ENCODE data around the gene MRPL48. TPM values are rescaled to one million over a fixed set of nuclear protein-coding genes. Genes with fewer than 3 reads are reported as not detected.

The MRPL48 gene
- total RNA-seq, 1 donor from 2014 or later: 26.4 TPM

DNA sequence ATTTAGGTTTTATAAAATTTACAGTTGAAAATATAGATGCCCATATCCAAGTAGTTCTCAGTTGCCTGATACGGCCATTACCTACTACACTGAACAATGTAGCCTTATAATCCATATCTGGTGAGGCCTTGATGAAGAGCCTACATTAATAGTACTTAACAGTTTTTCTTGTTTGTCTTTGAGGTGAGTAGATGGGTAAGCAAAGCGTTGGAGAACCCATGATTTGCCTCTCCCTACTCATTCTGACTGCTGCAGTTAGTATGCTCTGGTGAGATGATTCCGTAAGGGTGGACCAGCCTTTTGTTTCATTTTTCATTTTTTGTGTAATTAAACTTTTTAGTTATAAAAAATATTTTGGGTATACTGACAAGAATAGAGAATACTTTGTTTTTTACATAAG is 100.6 kb downstream of the MRPL48 start:
- Mint-ChIP-seq H3K4me1 (ENCODE audit: unreplicated experiment) (no peaks in the 10 kb centered on the region), H3K9me3 (ENCODE audit: unreplicated experiment) (no peaks in the 10 kb centered on the region), H3K27me3 (ENCODE audit: unreplicated experiment) (no peaks in the 10 kb centered on the region), H3K4me3 (ENCODE audit: unreplicated experiment) (no peak overlapping the region), H3K27ac (ENCODE audit: unreplicated experiment) (no peak overlapping the region), H3K36me3 (ENCODE audit: unreplicated experiment) (peaks cover 23% of the 10 kb centered on the region)
- DNase-seq (ENCODE audit: extremely low spot score, unreplicated experiment): no peak
- no peak for TF ChIP-seq CTCF (IDR thresholded peaks at IDR 0.05)

DNA sequence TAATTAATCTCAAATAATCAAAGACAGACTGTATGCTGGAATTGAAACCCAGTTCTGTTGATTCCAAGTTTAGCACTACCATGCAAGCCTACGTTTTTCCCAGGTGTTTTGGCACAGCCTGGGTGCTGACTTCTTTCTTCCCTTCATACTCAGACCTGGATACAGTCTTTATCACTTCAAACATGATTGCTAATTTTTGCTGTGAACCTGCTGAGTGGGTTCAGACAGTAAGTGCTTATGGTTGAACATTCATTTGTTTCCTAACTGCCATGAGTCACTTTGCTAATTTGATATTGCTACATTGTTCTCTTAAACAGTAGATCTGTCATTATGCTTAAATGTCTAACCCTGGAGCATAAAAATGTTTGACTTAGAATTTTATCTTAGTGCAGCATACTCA is 101.3 kb downstream of the MRPL48 start:
- DNase-seq (ENCODE audit: extremely low spot score, unreplicated experiment): no peak
- Mint-ChIP-seq H3K4me3 (ENCODE audit: unreplicated experiment) (no peak overlapping the region), H3K4me1 (ENCODE audit: unreplicated experiment) (no peaks in the 10 kb centered on the region)

DNA sequence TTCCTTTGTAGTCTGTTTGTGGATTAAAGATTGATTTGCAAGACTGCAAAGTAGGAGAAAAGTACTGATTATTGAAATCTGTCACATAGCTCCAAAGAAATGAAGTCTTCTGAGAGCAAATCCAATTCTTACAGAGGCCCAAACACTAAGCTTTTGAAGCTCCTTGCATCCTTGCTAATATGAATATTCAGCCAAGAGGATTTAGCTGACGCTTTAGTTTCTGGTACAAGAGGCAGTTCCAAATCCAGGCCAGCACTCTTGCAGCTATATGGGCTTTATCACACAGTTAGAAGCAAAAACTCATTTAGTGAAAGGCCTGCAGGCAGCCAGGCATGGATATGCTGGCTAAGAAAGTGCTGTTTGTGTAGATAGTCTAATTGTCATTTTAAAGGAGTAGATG is 101.9 kb downstream of the MRPL48 start:
- Mint-ChIP-seq H3K9me3 (ENCODE audit: unreplicated experiment) (no peaks in the 10 kb centered on the region), H3K4me1 (ENCODE audit: unreplicated experiment) (no peaks in the 10 kb centered on the region), H3K27ac (ENCODE audit: unreplicated experiment) (no peak overlapping the region), H3K27me3 (ENCODE audit: unreplicated experiment) (no peaks in the 10 kb centered on the region), H3K4me3 (ENCODE audit: unreplicated experiment) (no peak overlapping the region), H3K36me3 (ENCODE audit: unreplicated experiment) (peaks cover 19% of the 10 kb centered on the region)
- DNase-seq (ENCODE audit: extremely low spot score, unreplicated experiment): no peak
- TF ChIP-seq CTCF (IDR thresholded peaks at IDR 0.05): no peak

More for the DNA sequence above, 101.3 kb downstream of the MRPL48 start:
- no peak for TF ChIP-seq CTCF (IDR thresholded peaks at IDR 0.05)
- Mint-ChIP-seq H3K36me3 (ENCODE audit: unreplicated experiment) (peaks cover 19% of the 10 kb centered on the region), H3K27me3 (ENCODE audit: unreplicated experiment) (no peaks in the 10 kb centered on the region), H3K27ac (ENCODE audit: unreplicated experiment) (no peak overlapping the region), H3K9me3 (ENCODE audit: unreplicated experiment) (no peaks in the 10 kb centered on the region)

DNA sequence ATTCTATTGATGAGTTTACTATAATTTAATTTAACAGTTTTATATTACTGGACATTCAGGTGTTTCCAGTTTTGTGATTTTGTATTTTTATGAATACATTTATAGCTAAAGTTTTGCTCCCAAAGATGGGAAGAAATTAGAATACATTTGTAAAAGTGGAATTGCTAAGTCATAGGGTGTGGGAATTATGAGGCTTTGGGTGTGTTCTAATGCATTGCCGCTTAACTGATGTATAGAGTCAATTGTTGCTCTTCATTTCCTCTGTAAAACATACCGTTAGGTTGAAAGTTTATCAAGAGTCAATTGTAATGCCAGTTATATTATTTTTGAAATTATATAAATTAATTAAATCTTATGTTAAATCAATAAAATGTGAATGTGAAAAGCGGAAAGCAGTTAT is 105.4 kb downstream of the MRPL48 start:
- Mint-ChIP-seq H3K36me3 (ENCODE audit: unreplicated experiment) (peaks cover 14% of the 10 kb centered on the region), H3K9me3 (ENCODE audit: unreplicated experiment) (no peaks in the 10 kb centered on the region), H3K4me3 (ENCODE audit: unreplicated experiment) (no peak overlapping the region), H3K27me3 (ENCODE audit: unreplicated experiment) (no peaks in the 10 kb centered on the region), H3K4me1 (ENCODE audit: unreplicated experiment) (no peaks in the 10 kb centered on the region), H3K27ac (ENCODE audit: unreplicated experiment) (no peak overlapping the region)
- no peak for DNase-seq (ENCODE audit: extremely low spot score, unreplicated experiment)
- no peak for TF ChIP-seq CTCF (IDR thresholded peaks at IDR 0.05)

DNA sequence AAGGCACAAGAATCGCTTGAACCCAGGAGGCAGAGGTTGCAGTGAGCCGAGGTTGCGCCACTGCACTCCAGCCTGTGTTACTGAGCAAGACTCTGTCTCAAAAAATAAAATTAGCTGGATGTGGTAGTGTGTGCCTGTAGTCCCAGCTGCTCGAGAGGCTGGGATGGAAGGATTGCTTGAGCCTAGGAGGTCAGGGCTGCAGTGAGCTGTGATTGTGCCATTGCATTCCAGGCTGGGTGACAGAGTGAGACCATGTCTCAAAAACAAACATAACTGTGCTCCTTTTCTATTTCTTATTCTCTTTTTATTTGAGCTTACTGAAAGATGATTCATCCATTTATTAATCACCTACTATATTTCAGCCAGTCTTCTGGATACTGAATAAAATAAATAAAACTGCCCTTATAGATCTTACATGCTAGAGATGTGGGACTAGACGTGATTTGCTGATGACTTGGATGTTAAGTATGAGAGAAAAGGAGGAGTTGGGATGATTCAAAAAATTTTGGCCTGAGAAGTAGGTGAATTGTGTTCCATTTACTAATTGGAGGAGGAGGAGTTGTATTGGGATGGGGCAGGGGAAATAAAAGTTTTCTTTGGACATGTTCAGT is 107.2 kb downstream of the MRPL48 start:
- H3K27me3 Mint-ChIP-seq (ENCODE audit: unreplicated experiment): no peaks in the 10 kb centered on the region
- H3K4me3 Mint-ChIP-seq (ENCODE audit: unreplicated experiment): no peak overlapping the region
- H3K4me1 Mint-ChIP-seq (ENCODE audit: unreplicated experiment): no peaks in the 10 kb centered on the region
- no peak for TF ChIP-seq CTCF (IDR thresholded peaks at IDR 0.05)
- no peaks in the 10 kb centered on the region for H3K9me3 Mint-ChIP-seq (ENCODE audit: unreplicated experiment)
- peaks cover 13% of the 10 kb centered on the region for H3K36me3 Mint-ChIP-seq (ENCODE audit: unreplicated experiment)
- no peak for DNase-seq (ENCODE audit: extremely low spot score, unreplicated experiment)
- no peak overlapping the region for H3K27ac Mint-ChIP-seq (ENCODE audit: unreplicated experiment)

Data from osteocyte (in vitro differentiated cells).